ENCODE data around the gene PRR16.
"Not testable (repeated sequence)": the region's sequence is repeated elsewhere in the genome, so short reads cannot be mapped to it uniquely, and the experiment has no call there.

The PRR16 gene

GRCh38 chr5:120682851-120683250, 218.8 kb downstream of the PRR16 start:
- no peak for DNase-seq

GRCh38 chr5:120683580-120683979, 219.5 kb downstream of the PRR16 start:
- no peak for DNase-seq

GRCh38 chr5:120684213-120684612, 220.1 kb downstream of the PRR16 start:
- no peak for DNase-seq

GRCh38 chr5:120684749-120685415, 220.8 kb downstream of the PRR16 start:
- no peak for DNase-seq

- DNase-seq, result no peak
These were observed 226.7 kb downstream of the PRR16 start for GRCh38 chr5:120690621-120691407.

- no peak for DNase-seq
These were observed 228.2 kb downstream of the PRR16 start for GRCh38 chr5:120692325-120692724.

GRCh38 chr5:120695368-120695880, 231.3 kb downstream of the PRR16 start:
- no peak for DNase-seq

GRCh38 chr5:120697147-120697546, 233.0 kb downstream of the PRR16 start:
- no peak for DNase-seq

GRCh38 chr5:120697670-120698327, 233.7 kb downstream of the PRR16 start:
- DNase-seq, result not testable (repeated sequence)

GRCh38 chr5:120700653-120701052, 236.6 kb downstream of the PRR16 start:
- DNase-seq, result not testable (repeated sequence)

GRCh38 chr5:120702817-120703538, 238.9 kb downstream of the PRR16 start:
- DNase-seq, result not testable (repeated sequence)

GRCh38 chr5:120703918-120704587, 240.0 kb downstream of the PRR16 start:
- no peak for DNase-seq

- DNase-seq, result no peak
These were observed 242.8 kb downstream of the PRR16 start for GRCh38 chr5:120706877-120707276.

GRCh38 chr5:120717381-120717780, 253.3 kb downstream of the PRR16 start:
- no peak for DNase-seq

- no peak for DNase-seq
These were observed 266.1 kb downstream of the PRR16 start for GRCh38 chr5:120730214-120730613.

GRCh38 chr5:120734033-120734432, 269.9 kb downstream of the PRR16 start:
- no peak for DNase-seq

GRCh38 chr5:120735076-120735475, 271.0 kb downstream of the PRR16 start:
- no peak for DNase-seq

All from KG1 (cell line).